H1 (cell line): Measurements from ENCODE around the gene RAD51B. TPM values are rescaled to one million over a fixed set of nuclear protein-coding genes. Genes with fewer than 3 reads are reported as not detected.

Experiments
- CTCF ChIA-PET: fragments of 300-600 bp; sonication (Branson Sonifier 250); formaldehyde crosslinking; loops from one replicate; lab custom pipeline; 2021; ENCODE audit not compliant: partially characterized antibody; lab: Charles Lee
- POLR2A ChIA-PET: fragments of 300-600 bp; sonication (Branson Sonifier 250); formaldehyde crosslinking; loops from one replicate; lab custom pipeline; 2021; ENCODE audit warnings: inconsistent platforms; ENCODE audit not compliant: partially characterized antibody; lab: Charles Lee
- DNase-seq, 2 experiments: peaks; one replicate each; pipeline versions ENCODE4 v3.0.0 to v3.0.0-alpha.2; 2010 to 2022; ENCODE audit warnings: low spot score in 2 of 2, low read depth in 1 of 2, mixed read lengths in 1 of 2
- FAIRE-seq: peaks from 2 replicates; lab custom pipeline; 2011; peaks lifted over from hg19 to GRCh38; lab: Jason Lieb, UNC
- H2AFZ ChIP-seq: 2 replicates; pipeline ENCODE4 v1.8.1; 2012; ENCODE audit warnings: low read length, inconsistent platforms
- H2AK5ac ChIP-seq: 2 replicates; pipeline ENCODE4 v1.6.1; 2013; ENCODE audit warnings: low read depth, low read length
- H2BK120ac ChIP-seq: replicated peaks from 2 replicates; pipeline ENCODE3; 2013; ENCODE audit warnings: low read depth, low read length, inconsistent platforms
- H2BK12ac ChIP-seq: 2 replicates; pipeline ENCODE4 v1.6.1; 2013; ENCODE audit warnings: low read depth, low read length
- H2BK15ac ChIP-seq: 2 replicates; pipeline ENCODE4 v1.6.1; 2013; ENCODE audit warnings: low read length
- H2BK20ac ChIP-seq: 2 replicates; pipeline ENCODE4 v1.6.1; 2013; ENCODE audit warnings: low read length
- H2BK5ac ChIP-seq: 2 replicates; pipeline ENCODE4 v1.6.1; 2013; ENCODE audit warnings: low read depth, low read length
- H3K14ac ChIP-seq: 2 replicates; pipeline ENCODE4 v1.6.1; 2013; ENCODE audit warnings: inconsistent platforms; ENCODE audit not compliant: insufficient read length
- H3K18ac ChIP-seq: 2 replicates; pipeline ENCODE4 v1.6.1; 2013; ENCODE audit warnings: low read length; ENCODE audit errors: extremely low read depth
- H3K23ac ChIP-seq: 2 replicates; pipeline ENCODE4 v1.6.1; 2013; ENCODE audit warnings: inconsistent platforms; ENCODE audit not compliant: insufficient read length
- H3K23me2 ChIP-seq: 2 replicates; pipeline ENCODE4 v1.6.1; 2013; ENCODE audit warnings: low read depth, low read length
- H3K27ac ChIP-seq: 2 replicates; pipeline ENCODE4 v1.6.1; 2011; ENCODE audit warnings: low read depth, low read length, inconsistent platforms
- H3K27me3 ChIP-seq, 4 experiments: replicated peaks in 1 of 4; 1 replicate in 1 of 4; 2 replicates in 3 of 4; pipeline versions ENCODE4 v1.6.1 to v1.8.1; 2011 to 2013; ENCODE audit warnings: low read length in 3 of 4, mild to moderate bottlenecking in 3 of 4, inconsistent platforms in 2 of 4, mixed read lengths in 2 of 4, moderate library complexity in 1 of 4; ENCODE audit not compliant: control insufficient read depth in 3 of 4, insufficient read depth in 3 of 4; ENCODE audit errors: extremely low read depth in 1 of 4
- H3K36me3 ChIP-seq, 4 experiments: 2 replicates each; pipeline versions ENCODE4 v1.6.1 to v1.8.1; 2011 to 2013; ENCODE audit warnings: mild to moderate bottlenecking in 4 of 4, low read length in 3 of 4, moderate library complexity in 2 of 4, control low read depth in 1 of 4, inconsistent platforms in 1 of 4; ENCODE audit not compliant: insufficient read depth in 4 of 4, control insufficient read depth in 2 of 4
- H3K4ac ChIP-seq: replicated peaks from 2 replicates; pipeline ENCODE3; 2013; ENCODE audit warnings: low read length, low read depth, mixed read lengths, inconsistent platforms; ENCODE audit not compliant: insufficient read length
- H3K4me1 ChIP-seq, 4 experiments: replicated peaks in 1 of 4; 1 replicate in 1 of 4; 2 replicates in 3 of 4; pipeline versions ENCODE4 v1.6.1 to v1.8.1; 2011 to 2013; ENCODE audit warnings: low read length in 3 of 4, inconsistent platforms in 2 of 4, mixed read lengths in 1 of 4; ENCODE audit not compliant: insufficient read depth in 4 of 4, control insufficient read depth in 3 of 4
- H3K4me2 ChIP-seq, 2 experiments: 2 replicates each; pipeline versions ENCODE4 v1.6.1 to v1.8.1; 2011 to 2013; ENCODE audit warnings: low read depth in 2 of 2, low read length in 2 of 2, control low read depth in 1 of 2, inconsistent platforms in 1 of 2, mild to moderate bottlenecking in 1 of 2; ENCODE audit not compliant: insufficient read depth in 1 of 2
- H3K4me3 ChIP-seq, 4 experiments: fragments of 200-600, 300-600 bp in 1 of 4; sonication (generic), shearing (Covaris generic), sonication (Bioruptor Twin) in 1 of 4; 2 replicates each; pipeline versions ENCODE4 v1.5.1 to v1.8.1; 2011 to 2016; ENCODE audit warnings: low read length in 4 of 4, low read depth in 3 of 4, control low read depth in 2 of 4, inconsistent platforms in 2 of 4, mild to moderate bottlenecking in 2 of 4, mixed read lengths in 1 of 4, moderate library complexity in 1 of 4; ENCODE audit not compliant: insufficient read depth in 2 of 4; ENCODE audit errors: extremely low read depth in 1 of 4
- H3K56ac ChIP-seq: replicated peaks from 2 replicates; pipeline ENCODE3; 2013; ENCODE audit warnings: low read depth, mild to moderate bottlenecking, mixed read lengths, low read length, inconsistent platforms; ENCODE audit not compliant: insufficient read length
- H3K79me1 ChIP-seq: 2 replicates; pipeline ENCODE4 v1.6.1; 2013; ENCODE audit warnings: low read depth, low read length, control low read depth
- H3K79me2 ChIP-seq, 2 experiments: 2 replicates each; pipeline versions ENCODE4 v1.6.1 to v1.8.1; 2012 to 2013; ENCODE audit warnings: low read length in 2 of 2, mild to moderate bottlenecking in 2 of 2, inconsistent platforms in 1 of 2; ENCODE audit not compliant: insufficient read depth in 2 of 2, control insufficient read depth in 1 of 2
- H3K9ac ChIP-seq, 4 experiments: replicated peaks in 1 of 4; 1 replicate in 1 of 4; 2 replicates in 3 of 4; pipeline versions ENCODE4 v1.6.1 to v1.8.1; 2011 to 2013; ENCODE audit warnings: low read depth in 3 of 4, low read length in 3 of 4, control low read depth in 2 of 4, mild to moderate bottlenecking in 2 of 4, moderate library complexity in 2 of 4, inconsistent platforms in 1 of 4; ENCODE audit errors: extremely low read depth in 1 of 4
- H3K9me3 ChIP-seq, 2 experiments: 2 replicates each; pipeline versions ENCODE4 v1.6.1 to v1.8.1; 2012 to 2013; ENCODE audit warnings: mild to moderate bottlenecking in 2 of 2, moderate library complexity in 2 of 2, control low read depth in 1 of 2, inconsistent platforms in 1 of 2, low read depth in 1 of 2, low read length in 1 of 2, mixed read lengths in 1 of 2; ENCODE audit not compliant: insufficient read depth in 2 of 2
- H4K20me1 ChIP-seq, 2 experiments: replicated peaks in 1 of 2; 2 replicates each; pipeline versions ENCODE3 to v1.8.1; 2011 to 2013; ENCODE audit warnings: inconsistent platforms in 2 of 2, low read length in 2 of 2, mild to moderate bottlenecking in 1 of 2; ENCODE audit not compliant: insufficient read depth in 2 of 2, control insufficient read depth in 1 of 2
- H4K5ac ChIP-seq: 2 replicates; pipeline ENCODE4 v1.6.1; 2013; ENCODE audit warnings: low read length, low read depth, mixed read lengths, inconsistent platforms; ENCODE audit not compliant: insufficient read length
- H4K8ac ChIP-seq: 2 replicates; pipeline ENCODE4 v1.8.0; 2013; ENCODE audit warnings: mild to moderate bottlenecking, moderate library complexity, low read length, inconsistent platforms; ENCODE audit not compliant: insufficient read depth; ENCODE audit errors: extremely low read depth
- H4K91ac ChIP-seq: replicated peaks from 2 replicates; pipeline ENCODE3; 2013; ENCODE audit warnings: low read length, mixed read lengths, inconsistent platforms; ENCODE audit not compliant: insufficient read length
- ASH2L ChIP-seq: fragments of 200-600, 300-600 bp; sonication (generic); IDR thresholded peaks from one replicate; pipeline ENCODE4 v1.7.1; 2017; ENCODE audit warnings: low read length
- CREB1 ChIP-seq: IDR thresholded peaks from 2 replicates; pipeline ENCODE4 v1.6.1; 2012; ENCODE audit warnings: inconsistent platforms
- KDM4A ChIP-seq: IDR thresholded peaks from one replicate; pipeline ENCODE4 v1.7.1; 2012; ENCODE audit warnings: low read depth, mild to moderate bottlenecking, moderate library complexity, low read length, inconsistent platforms; ENCODE audit not compliant: severe bottlenecking
- MAFK ChIP-seq: IDR thresholded peaks from 2 replicates; pipeline ENCODE4 v1.6.1; 2012; ENCODE audit warnings: low read depth, mild to moderate bottlenecking, improper control_type of control experiment, low read length
- POLR2A ChIP-seq, 2 experiments: IDR thresholded peaks; 1 replicate in 1 of 2; 2 replicates in 1 of 2; pipeline ENCODE4 v1.6.1; 2011; ENCODE audit warnings: low read depth in 2 of 2, low read length in 2 of 2, mild to moderate bottlenecking in 2 of 2; ENCODE audit errors: control extremely low read depth in 1 of 2
- WGBS, 2 experiments: shearing (Covaris generic) in 1 of 2; methylation state at CpG; one replicate each; pipeline versions ENCODE4 v1.1.6 to v1.1.7; 2013 to 2015; ENCODE audit warnings: low lambda C conversion rate in 2 of 2, mixed read lengths in 2 of 2, inconsistent platforms in 1 of 2, low coverage in 1 of 2, missing lambda C conversion rate in 1 of 2; ENCODE audit not compliant: insufficient replicate concordance in 2 of 2, insufficient coverage in 1 of 2, insufficient read length in 1 of 2; ENCODE audit errors: extremely low coverage in 1 of 2, missing lambda C conversion rate in 1 of 2; 5-methylcytosine and 5-hydroxymethylcytosine counted together
- polyA plus RNA-seq, 7 experiments: library from polyadenylated mRNA; depleted of rRNA in 3 of 7; stranded (reverse) in 5 of 7; unstranded in 2 of 7; fragments of >200 nt in 5 of 7; fragments of 200-250 nt in 2 of 7; gene quantifications; 1 replicate in 5 of 7; 2 replicates in 1 of 7; 4 replicates in 1 of 7; pipeline versions ENCODE4 v1.2.1 to v1.2.3, GENCODE V29; 2011 to 2013; ENCODE audit warnings: missing spikeins in 2 of 7, mixed read lengths in 2 of 7
- total RNA-seq: library from RNA; stranded (reverse); fragmentation: NEBNext Ultra II Directional; extraction: Animal tissue kit (Norgen Biotek cat#: 25700); gene quantifications from 2 replicates; pipeline ENCODE4 v1.2.1, GENCODE V29; 2021

Gene RAD51B
- total and polyA plus RNA-seq, 2 of the 8 experiments (the other 6 are each of a cell fraction or from before 2014, with no cell fraction given) = 3.9 to 14.9 TPM

GRCh38 chr14:67815573-67816225 is 3.9 kb upstream of the RAD51B start:
- Histone ChIP-seq H3K4me2 (peak overlapping the region; percentile 85 to 96), H3K56ac (no peak overlapping the region), H3K23me2 (peaks cover 7% of the 10 kb centered on the region; the same call in 1 of the 2 replicates), H3K36me3 (peaks cover 0 to 16% (median 4%) of the 10 kb centered on the region in 4 experiments; a peak in 6 of 8 replicates), H3K23ac (no peak overlapping the region), H4K8ac (no peak overlapping the region), H2BK15ac (no peak overlapping the region), H2BK12ac (no peak overlapping the region; the same call in 1 of the 2 replicates), H3K4me3 (peak overlapping the region; percentile 80 to 90 (median 88)), H2BK120ac (no peak overlapping the region), H2AFZ (peak overlapping the region; percentile 87), H2BK5ac (no peak overlapping the region; the same call in 1 of the 2 replicates), H2AK5ac (no peak overlapping the region), H3K18ac (peak overlapping the region; percentile 5; the same call in 1 of the 2 replicates), H3K4ac (no peak overlapping the region), H3K4me1 (peaks cover 0 to 12% (median 3%) of the 10 kb centered on the region in 4 experiments; a peak in 5 of 7 replicates), H4K20me1 (no peaks in the 10 kb centered on the region), H3K27me3 (no peaks in the 10 kb centered on the region), H3K27ac (peak overlapping the region; percentile 78), H3K79me1 (no peaks in the 10 kb centered on the region), H3K9me3 (no peaks in the 10 kb centered on the region), H2BK20ac (no peak overlapping the region), H3K9ac (peak overlapping the region in 3 of 4 experiments; percentile 80 to 94 (median 83); a peak in 6 of 7 replicates), H3K14ac (no peak overlapping the region), H4K91ac (no peak overlapping the region), H4K5ac (no peak overlapping the region), H3K79me2 (peaks cover 0 to 26% of the 10 kb centered on the region in 2 experiments; a peak in 3 of 4 replicates)
- FAIRE-seq (no peak), DNase-seq (no peak)
- CTCF ChIA-PET = interaction anchor here (0.7 kb wide), 1 partner anchor 12 kb away, joined by 3 read pairs; no protein-coding TSS in a partner anchor
- POLR2A ChIA-PET = interaction anchor here (0.8 to 1.1 kb wide), 3 partner anchors 16 to 120 kb away, joined by 3 to 7 read pairs (median 4); partner anchors contain the start of gene RDH11
- peak in 1 of 2 experiments; percentile 34; a peak in 1 of 3 replicates for TF ChIP-seq POLR2A (IDR thresholded peaks at IDR 0.05; ENCODE audit: control extremely low read depth in 1 of 2, low read depth in 2 of 2, low read length in 2 of 2)
- TF ChIP-seq MAFK = peak; percentile 12; the same call in 1 of the 2 replicates
- TF ChIP-seq ASH2L = peak; percentile 9
- TF ChIP-seq KDM4A = peak; percentile 10
- no peak for TF ChIP-seq CREB1
- 10% methylated on average over 14 of the region's 14 CpGs; no CpG with 5 or more reads in 1 of the 2 experiments for WGBS, 2 experiments
